Measurements from ENCODE around the gene CRABP2. TPM values are rescaled to one million over a fixed set of nuclear protein-coding genes. Genes with fewer than 3 reads are reported as not detected.

CRABP2 gene
- total and polyA plus RNA-seq, 2 of the 4 experiments (the other 2 are of a cell fraction) = 6.3 to 15.7 TPM

GRCh38 chr1:156670359-156670758 lies 35.0 kb downstream of the CRABP2 start:
- peaks cover 16% of the 10 kb centered on the region for H3K36me3 ChIP-seq (ENCODE audit: control insufficient read depth, insufficient read depth, low read length)
- H2AK9ac ChIP-seq (replicated peaks; ENCODE audit: low read depth, low read length, poor library complexity) = no peak overlapping the region
- no peak for DNase-seq
- no peak overlapping the region for H2BK15ac ChIP-seq (ENCODE audit: low read depth, low read length)
- no peaks in the 10 kb centered on the region for H3K9me3 ChIP-seq (ENCODE audit: control insufficient read depth, insufficient read depth, low read length)
- H2BK5ac ChIP-seq (ENCODE audit: low read depth, low read length, poor library complexity, severe bottlenecking) = no peak overlapping the region
- WGBS, 2 experiments (ENCODE audit: extremely low coverage in 2 of 2, insufficient read length in 1 of 2) = 100% methylated on average over 1 of the region's 6 CpGs; no CpG with 5 or more reads in 1 of the 2 experiments
- H3K9ac ChIP-seq (ENCODE audit: low read depth, low read length) = no peak overlapping the region
- peaks cover 10 to 47% of the 10 kb centered on the region in 2 experiments; a peak in 3 of 4 replicates for H3K79me1 ChIP-seq (ENCODE audit: low read depth in 1 of 2, low read length in 2 of 2)
- peaks cover 37% of the 10 kb centered on the region for H3K4me1 ChIP-seq (ENCODE audit: control insufficient read depth, insufficient read depth, low read length)
- ATAC-seq (ENCODE audit: low read depth) = no peak
- peaks cover 24% of the 10 kb centered on the region for H3K9me1 ChIP-seq (ENCODE audit: insufficient read depth, low read length)
- no peak overlapping the region for H3K18ac ChIP-seq (ENCODE audit: low read depth, low read length)
- H3K4ac ChIP-seq (ENCODE audit: low read depth, low read length) = no peak overlapping the region
- TF ChIP-seq FOS (IDR thresholded peaks at IDR 0.05; ENCODE audit: low read depth, low read length) (no peak), BHLHE40 (IDR thresholded peaks at IDR 0.05; ENCODE audit: low read depth, low read length) (no peak), NFE2L2 (IDR thresholded peaks at IDR 0.05; ENCODE audit: low read depth, low read length) (no peak), SMC3 (IDR thresholded peaks at IDR 0.05; ENCODE audit: low read depth, low read length) (no peak), RAD21 (IDR thresholded peaks at IDR 0.05; ENCODE audit: low read length) (no peak)
- ChIA-PET CTCF (no interaction called here), POLR2A (ENCODE audit: unreplicated experiment) (no interaction called here)
- H2BK20ac ChIP-seq (ENCODE audit: low read depth, low read length) = no peak overlapping the region
- H4K5ac ChIP-seq (ENCODE audit: low read depth, low read length) = no peak overlapping the region
- in situ Hi-C loops (cut with MboI; ENCODE audit: low sequenced_read_pairs) = no loop called here
- dilution Hi-C loops (cut with HindIII; ENCODE audit: low sequenced_read_pairs, unreplicated experiment) = no loop called here
- H4K20me1 ChIP-seq (ENCODE audit: insufficient read depth, low read length) = peaks cover 19% of the 10 kb centered on the region
- H3K23ac ChIP-seq (ENCODE audit: low read depth, low read length) = no peak overlapping the region
- H2BK120ac ChIP-seq (ENCODE audit: low read depth, low read length) = no peak overlapping the region
- no peak overlapping the region for H2AFZ ChIP-seq (replicated peaks; ENCODE audit: low read length, poor library complexity)
- H2AK5ac ChIP-seq (ENCODE audit: low read depth, low read length) = no peak overlapping the region
- no peak overlapping the region for H4K8ac ChIP-seq (ENCODE audit: low read depth in 2 of 2, low read length in 2 of 2)
- no peak overlapping the region for H3K4me3 ChIP-seq (ENCODE audit: insufficient read depth, low read depth, low read length)
- no peak overlapping the region for H3K14ac ChIP-seq (replicated peaks; ENCODE audit: low read depth, low read length)
- BruUV-seq (replicated peaks) = no TSS peak
- H3K27me3 ChIP-seq (ENCODE audit: control insufficient read depth, insufficient read depth, low read length) = no peaks in the 10 kb centered on the region
- H3K56ac ChIP-seq (ENCODE audit: extremely low read depth, insufficient read depth, low read length) = no peak overlapping the region
- no peak overlapping the region for H3K27ac ChIP-seq (ENCODE audit: insufficient read depth, low read length)
- no peak overlapping the region for H4K91ac ChIP-seq (ENCODE audit: insufficient read depth, low read depth, low read length)
- intact Hi-C loops (cut with micrococcal nuclease) = no loop called here
- no peak overlapping the region for H3K4me2 ChIP-seq (ENCODE audit: low read depth, low read length)
